DND-41 (cell line): ENCODE measurements around the gene RUNX1.
A peak's percentile ranks its signal among the peaks of the same experiment; 100 is the strongest.

Experiments
- ATAC-seq: fragments of 200-7000 bp; cut with Tn5 transposase; 3 replicates; pipeline ENCODE4 v1.9.1; 2021; ENCODE audit warnings: low read depth; ENCODE audit not compliant: insufficient read depth
- DNase-seq: peaks from one replicate; pipeline ENCODE4 v3.0.0-alpha.2; 2020
- H2AFZ ChIP-seq: 2 replicates; pipeline ENCODE4 v1.6.0; 2012; ENCODE audit warnings: low read depth, low read length
- H3K27ac ChIP-seq: 2 replicates; pipeline ENCODE4 v1.5.1; 2012; ENCODE audit warnings: low read length, inconsistent platforms
- H3K27me3 ChIP-seq: fragments of 200-600 bp; sonication (generic); 2 replicates; pipeline ENCODE4 v1.6.0; 2012; ENCODE audit warnings: low read length, mild to moderate bottlenecking, inconsistent platforms; ENCODE audit not compliant: insufficient read depth, poor library complexity
- H3K36me3 ChIP-seq: 2 replicates; pipeline ENCODE4 v1.5.1; 2012; ENCODE audit warnings: low read length, inconsistent platforms; ENCODE audit not compliant: insufficient read depth
- H3K4me1 ChIP-seq: 2 replicates; pipeline ENCODE4 v1.5.1; 2012; ENCODE audit warnings: mild to moderate bottlenecking, low read length; ENCODE audit not compliant: insufficient read depth
- H3K4me2 ChIP-seq: 2 replicates; pipeline ENCODE4 v1.6.0; 2012; ENCODE audit warnings: mild to moderate bottlenecking, moderate library complexity, low read length, inconsistent platforms; ENCODE audit not compliant: insufficient read depth
- H3K4me3 ChIP-seq, 2 experiments: fragments of 200-600 bp in 1 of 2; shearing (Covaris generic) in 1 of 2; 2 replicates each; pipeline ENCODE4 v1.5.1; 2012 to 2016; ENCODE audit warnings: inconsistent platforms in 2 of 2, low read length in 2 of 2, mild to moderate bottlenecking in 2 of 2, low read depth in 1 of 2, moderate library complexity in 1 of 2
- H3K79me2 ChIP-seq: 2 replicates; pipeline ENCODE4 v1.6.0; 2012; ENCODE audit warnings: low read length, inconsistent platforms; ENCODE audit not compliant: insufficient read depth
- H3K9ac ChIP-seq: 2 replicates; pipeline ENCODE4 v1.6.0; 2012; ENCODE audit warnings: low read depth, mild to moderate bottlenecking, inconsistent platforms, low read length, moderate library complexity
- H3K9me3 ChIP-seq: 2 replicates; pipeline ENCODE4 v1.5.1; 2012; ENCODE audit warnings: low read length, moderate library complexity, mild to moderate bottlenecking, inconsistent platforms; ENCODE audit not compliant: insufficient read depth, severe bottlenecking
- H4K20me1 ChIP-seq: 2 replicates; pipeline ENCODE4 v1.6.0; 2012; ENCODE audit warnings: low read length; ENCODE audit not compliant: insufficient read depth
- EZH2 ChIP-seq: IDR thresholded peaks from 3 replicates; pipeline ENCODE4 v1.6.1; 2012; ENCODE audit warnings: borderline replicate concordance, low read depth, mild to moderate bottlenecking, moderate library complexity, low read length, inconsistent platforms; ENCODE audit not compliant: severe bottlenecking
- TF ChIP-seq, protein P1 (sequence below): IDR thresholded peaks from 2 replicates; pipeline ENCODE4 v1.5.1; 2012; ENCODE audit warnings: borderline replicate concordance, low read length, moderate library complexity, mild to moderate bottlenecking; ENCODE audit not compliant: poor library complexity, severe bottlenecking; ENCODE audit errors: extremely low read depth

RUNX1 gene

DNA sequence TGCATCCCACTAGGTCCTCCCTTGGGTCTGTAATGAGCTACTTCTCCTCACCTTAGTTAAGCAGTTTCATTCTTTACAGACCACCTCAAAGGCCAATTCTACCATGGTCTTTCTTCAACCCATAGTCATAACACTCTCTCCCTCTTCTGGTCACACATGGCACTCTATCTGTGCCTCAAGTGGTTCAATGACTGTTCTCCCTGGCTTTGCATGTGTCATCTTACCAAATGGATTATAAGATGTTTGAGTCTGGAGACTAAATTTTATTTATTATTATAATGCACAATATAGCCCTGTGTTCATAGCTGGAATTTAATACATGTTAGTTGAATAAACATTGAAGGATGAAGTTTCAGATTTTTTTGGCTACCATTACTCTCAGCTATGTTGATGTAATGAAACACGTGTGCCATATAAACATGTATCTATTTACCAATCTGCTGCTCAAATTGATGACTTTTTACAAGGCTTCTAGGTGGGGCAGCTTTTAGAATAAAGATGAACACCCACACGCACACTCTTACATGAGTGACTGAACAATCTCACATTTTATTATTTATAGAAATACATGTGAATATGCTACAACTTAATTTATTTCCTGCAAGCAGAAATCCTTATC, 102.1 kb downstream of the RUNX1 start:
- Histone ChIP-seq H3K9ac (no peak overlapping the region), H3K79me2 (peaks cover 97% of the 10 kb centered on the region), H3K27me3 (no peaks in the 10 kb centered on the region), H3K36me3 (peaks cover 42% of the 10 kb centered on the region), H4K20me1 (peaks cover 80% of the 10 kb centered on the region), H3K9me3 (no peaks in the 10 kb centered on the region), H3K4me3 (no peak overlapping the region), H3K27ac (0 out of 2 replicates have a peak overlapping the region, but pooled peaks have one; percentile 34), H2AFZ (no peak overlapping the region), H3K4me1 (peaks cover 48% of the 10 kb centered on the region), H3K4me2 (no peak overlapping the region)
- TF ChIP-seq EZH2 = no peak
- TF ChIP-seq, protein P1, sequence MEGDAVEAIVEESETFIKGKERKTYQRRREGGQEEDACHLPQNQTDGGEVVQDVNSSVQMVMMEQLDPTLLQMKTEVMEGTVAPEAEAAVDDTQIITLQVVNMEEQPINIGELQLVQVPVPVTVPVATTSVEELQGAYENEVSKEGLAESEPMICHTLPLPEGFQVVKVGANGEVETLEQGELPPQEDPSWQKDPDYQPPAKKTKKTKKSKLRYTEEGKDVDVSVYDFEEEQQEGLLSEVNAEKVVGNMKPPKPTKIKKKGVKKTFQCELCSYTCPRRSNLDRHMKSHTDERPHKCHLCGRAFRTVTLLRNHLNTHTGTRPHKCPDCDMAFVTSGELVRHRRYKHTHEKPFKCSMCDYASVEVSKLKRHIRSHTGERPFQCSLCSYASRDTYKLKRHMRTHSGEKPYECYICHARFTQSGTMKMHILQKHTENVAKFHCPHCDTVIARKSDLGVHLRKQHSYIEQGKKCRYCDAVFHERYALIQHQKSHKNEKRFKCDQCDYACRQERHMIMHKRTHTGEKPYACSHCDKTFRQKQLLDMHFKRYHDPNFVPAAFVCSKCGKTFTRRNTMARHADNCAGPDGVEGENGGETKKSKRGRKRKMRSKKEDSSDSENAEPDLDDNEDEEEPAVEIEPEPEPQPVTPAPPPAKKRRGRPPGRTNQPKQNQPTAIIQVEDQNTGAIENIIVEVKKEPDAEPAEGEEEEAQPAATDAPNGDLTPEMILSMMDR = peak; percentile 36
- ATAC-seq (peak; percentile 23; the same call in 1 of the 3 replicates), DNase-seq (no peak)

DNA sequence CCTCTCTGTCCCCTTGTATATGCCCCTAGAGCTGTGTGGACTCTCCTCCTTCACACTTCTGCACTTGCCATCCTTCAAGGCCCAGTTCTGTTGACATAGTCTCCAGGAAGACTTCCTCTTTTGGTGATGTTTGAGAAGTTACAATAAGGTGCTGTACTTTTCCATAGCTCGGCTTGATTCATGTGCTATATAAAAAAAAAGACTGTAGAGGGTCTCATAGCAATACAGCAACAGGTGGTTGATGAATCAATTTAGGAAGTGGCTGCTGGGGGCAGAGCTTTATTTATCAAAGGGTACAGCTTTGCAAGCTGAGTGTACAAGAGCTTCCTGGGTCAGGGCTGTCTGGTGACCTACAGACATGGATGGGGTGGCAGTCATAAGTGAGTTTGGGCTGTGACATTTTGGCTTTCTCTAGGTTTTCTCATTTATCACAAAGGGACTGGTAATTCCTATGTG, 102.7 kb downstream of the RUNX1 start:
- no peak for TF ChIP-seq EZH2
- TF ChIP-seq, protein P1 = no peak
- DNase-seq = no peak
- H3K4me2 ChIP-seq = no peak overlapping the region

DNA sequence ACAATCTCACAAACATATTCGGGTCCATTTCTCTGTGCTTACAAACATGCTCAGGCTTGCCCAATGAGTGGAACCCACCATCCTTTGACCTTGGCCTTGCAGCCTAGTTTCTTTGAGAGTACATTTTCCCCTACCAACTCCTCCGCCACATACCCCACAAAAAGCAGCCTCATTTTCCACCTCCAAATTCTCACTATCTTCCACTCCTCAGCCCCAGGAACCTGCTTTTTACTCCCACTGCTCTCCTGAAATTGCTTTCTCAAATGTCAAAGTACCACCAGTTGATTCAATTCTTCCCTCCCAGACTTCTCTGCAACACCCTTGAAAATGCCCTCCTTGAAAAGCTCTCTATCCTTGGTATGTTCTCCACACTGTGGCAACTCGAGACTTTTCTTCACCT, 103.8 kb downstream of the RUNX1 start:
- Histone ChIP-seq H3K4me3 (no peak overlapping the region), H2AFZ (no peak overlapping the region), H3K4me2 (no peak overlapping the region), H3K36me3 (peaks cover 37% of the 10 kb centered on the region), H3K27me3 (no peaks in the 10 kb centered on the region), H4K20me1 (peaks cover 82% of the 10 kb centered on the region), H3K9me3 (no peaks in the 10 kb centered on the region), H3K79me2 (peaks cover 100% of the 10 kb centered on the region), H3K27ac (peak overlapping the region; percentile 34), H3K4me1 (peaks cover 57% of the 10 kb centered on the region), H3K9ac (no peak overlapping the region)
- ATAC-seq (no peak), DNase-seq (no peak)
- TF ChIP-seq, protein P1 = no peak
- TF ChIP-seq EZH2 = no peak

More for the DNA sequence above, 102.7 kb downstream of the RUNX1 start:
- Histone ChIP-seq H3K27ac (peak overlapping the region; percentile 34; the same call in 1 of the 2 replicates), H3K9me3 (no peaks in the 10 kb centered on the region), H3K79me2 (peaks cover 100% of the 10 kb centered on the region), H3K9ac (no peak overlapping the region), H3K27me3 (no peaks in the 10 kb centered on the region), H4K20me1 (peaks cover 82% of the 10 kb centered on the region), H3K4me3 (no peak overlapping the region), H3K4me1 (peaks cover 48% of the 10 kb centered on the region), H3K36me3 (peaks cover 42% of the 10 kb centered on the region), H2AFZ (no peak overlapping the region)
- ATAC-seq = peak; percentile 55
